RWPE2 (cell line): ENCODE data around the gene ARHGAP27.

Experiments used
- ATAC-seq: fragments of 200-7000 bp; cut with Tn5 transposase; 3 replicates; pipeline ENCODE4 v1.9.1; 2021; ENCODE audit warnings: low read depth
- DNase-seq: peaks from one replicate; pipeline ENCODE4 v3.0.0-alpha.2; 2020; ENCODE audit warnings: low spot score
- H3K27ac ChIP-seq: fragments of 450-650 bp; 2 replicates; pipeline ENCODE4 v1.5.1; 2017; ENCODE audit warnings: mild to moderate bottlenecking; ENCODE audit not compliant: poor library complexity, severe bottlenecking
- H3K27me3 ChIP-seq: fragments of 250-450 bp; sonication (Bioruptor Pico); 2 replicates; pipeline ENCODE4 v1.5.1; 2021; ENCODE audit warnings: mild to moderate bottlenecking, moderate library complexity; ENCODE audit not compliant: insufficient read depth, poor library complexity, severe bottlenecking
- H3K36me3 ChIP-seq: fragments of 250-450 bp; sonication (Bioruptor Pico); 2 replicates; pipeline ENCODE4 v1.5.1; 2020; ENCODE audit warnings: low read depth, mild to moderate bottlenecking, moderate library complexity
- H3K4me1 ChIP-seq: fragments of 250-450 bp; sonication (Bioruptor Pico); 2 replicates; pipeline ENCODE4 v1.5.1; 2021; ENCODE audit warnings: mild to moderate bottlenecking, moderate library complexity; ENCODE audit not compliant: insufficient read depth, poor library complexity, severe bottlenecking
- H3K4me3 ChIP-seq: fragments of 250-450 bp; sonication (Bioruptor Pico); 2 replicates; pipeline ENCODE4 v1.5.1; 2021; ENCODE audit warnings: mild to moderate bottlenecking, moderate library complexity; ENCODE audit not compliant: severe bottlenecking
- H3K9me3 ChIP-seq: fragments of 250-450 bp; sonication (Bioruptor Pico); 2 replicates; pipeline ENCODE4 v1.5.1; 2021; ENCODE audit warnings: mild to moderate bottlenecking, moderate library complexity; ENCODE audit not compliant: severe bottlenecking
- TF ChIP-seq, protein P1 (sequence below): fragments of 450-650 bp; IDR thresholded peaks from one replicate; pipeline ENCODE4 v1.5.1; 2017; ENCODE audit warnings: mild to moderate bottlenecking, moderate library complexity; ENCODE audit not compliant: poor library complexity, severe bottlenecking

Gene ARHGAP27

DNA sequence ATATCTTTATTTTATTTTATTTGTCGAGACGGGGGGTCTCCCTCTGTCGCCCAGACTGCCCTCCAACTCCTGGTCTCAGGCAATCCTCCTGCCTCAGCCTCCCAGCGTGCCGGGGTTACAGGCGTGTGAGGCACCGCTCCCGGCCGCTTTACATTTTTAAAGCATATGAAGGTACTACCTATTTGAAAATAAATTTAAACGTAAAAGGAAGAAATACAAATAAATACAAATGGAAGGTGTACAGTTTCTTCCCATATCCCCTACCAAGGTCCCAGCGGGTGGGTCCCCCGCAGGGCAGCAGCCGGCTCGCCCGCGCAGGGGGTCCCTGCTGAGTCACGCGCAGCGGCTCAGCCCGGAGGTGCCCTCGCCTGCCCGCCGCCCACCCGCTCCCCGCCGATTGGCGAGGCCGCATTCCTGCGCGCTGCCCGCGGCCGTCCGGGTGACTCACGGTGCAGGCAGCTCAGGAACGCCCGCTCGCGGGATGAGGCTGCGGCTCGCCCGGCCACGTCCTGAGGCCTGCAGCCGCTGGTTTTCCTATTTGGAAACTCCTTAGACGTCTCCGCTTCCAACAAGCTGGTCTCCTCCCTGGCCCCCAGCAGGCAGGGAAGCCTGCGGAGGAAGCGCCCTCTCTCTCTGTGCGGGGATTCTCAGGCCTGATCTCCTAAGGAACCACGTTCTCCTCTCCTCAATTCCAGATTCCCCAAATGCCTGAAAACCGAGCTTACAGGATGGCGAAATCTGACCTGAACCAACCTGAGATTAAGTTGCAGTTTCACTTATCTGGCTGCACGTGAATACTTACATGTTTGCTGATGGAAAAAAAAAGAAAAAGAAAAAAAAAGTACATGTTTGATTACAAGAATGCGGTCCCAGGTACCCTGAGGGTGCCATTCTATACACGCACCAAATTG lies 61.0 kb downstream of the ARHGAP27 start:
- Histone ChIP-seq H3K4me3 (peak overlapping the region; percentile 4), H3K4me1 (peaks cover 24% of the 10 kb centered on the region), H3K9me3 (no peaks in the 10 kb centered on the region), H3K27me3 (no peaks in the 10 kb centered on the region), H3K27ac (peak overlapping the region; percentile 98), H3K36me3 (no peaks in the 10 kb centered on the region)
- TF ChIP-seq, protein P1, sequence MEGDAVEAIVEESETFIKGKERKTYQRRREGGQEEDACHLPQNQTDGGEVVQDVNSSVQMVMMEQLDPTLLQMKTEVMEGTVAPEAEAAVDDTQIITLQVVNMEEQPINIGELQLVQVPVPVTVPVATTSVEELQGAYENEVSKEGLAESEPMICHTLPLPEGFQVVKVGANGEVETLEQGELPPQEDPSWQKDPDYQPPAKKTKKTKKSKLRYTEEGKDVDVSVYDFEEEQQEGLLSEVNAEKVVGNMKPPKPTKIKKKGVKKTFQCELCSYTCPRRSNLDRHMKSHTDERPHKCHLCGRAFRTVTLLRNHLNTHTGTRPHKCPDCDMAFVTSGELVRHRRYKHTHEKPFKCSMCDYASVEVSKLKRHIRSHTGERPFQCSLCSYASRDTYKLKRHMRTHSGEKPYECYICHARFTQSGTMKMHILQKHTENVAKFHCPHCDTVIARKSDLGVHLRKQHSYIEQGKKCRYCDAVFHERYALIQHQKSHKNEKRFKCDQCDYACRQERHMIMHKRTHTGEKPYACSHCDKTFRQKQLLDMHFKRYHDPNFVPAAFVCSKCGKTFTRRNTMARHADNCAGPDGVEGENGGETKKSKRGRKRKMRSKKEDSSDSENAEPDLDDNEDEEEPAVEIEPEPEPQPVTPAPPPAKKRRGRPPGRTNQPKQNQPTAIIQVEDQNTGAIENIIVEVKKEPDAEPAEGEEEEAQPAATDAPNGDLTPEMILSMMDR = peak; percentile 18
- ATAC-seq (peak; percentile 94), DNase-seq (peak; percentile 98)

DNA sequence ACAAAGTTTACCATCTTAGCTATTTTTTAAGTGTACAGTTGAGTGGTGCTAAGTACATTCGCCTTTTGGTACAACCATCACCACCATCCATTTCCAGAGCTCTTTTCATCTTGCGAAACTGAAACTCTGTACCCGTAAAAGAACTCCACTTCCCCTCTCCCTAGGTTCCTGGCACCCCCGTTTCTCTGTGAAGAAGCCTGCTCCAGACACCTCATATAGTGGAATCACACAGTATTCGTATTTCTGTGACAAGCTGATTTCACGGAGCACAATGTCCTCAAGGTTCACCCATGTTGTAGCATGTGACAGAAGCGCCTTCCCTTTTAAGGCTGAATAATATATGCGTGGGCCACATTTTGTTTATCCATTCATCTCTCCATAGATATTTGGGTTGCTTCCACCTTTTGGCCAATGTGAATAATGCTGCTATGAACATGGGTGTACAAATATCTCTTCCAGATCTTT lies 61.7 kb downstream of the ARHGAP27 start:
- DNase-seq (peak; percentile 20), ATAC-seq (peak; percentile 2; the same call in 1 of the 3 replicates)
- no peaks in the 10 kb centered on the region for H3K36me3 ChIP-seq
- no peak overlapping the region for H3K4me3 ChIP-seq
- no peaks in the 10 kb centered on the region for H3K9me3 ChIP-seq
- peaks cover 24% of the 10 kb centered on the region for H3K4me1 ChIP-seq
- H3K27ac ChIP-seq = peak overlapping the region; percentile 98
- TF ChIP-seq, protein P1 = no peak
- H3K27me3 ChIP-seq = no peaks in the 10 kb centered on the region

DNA sequence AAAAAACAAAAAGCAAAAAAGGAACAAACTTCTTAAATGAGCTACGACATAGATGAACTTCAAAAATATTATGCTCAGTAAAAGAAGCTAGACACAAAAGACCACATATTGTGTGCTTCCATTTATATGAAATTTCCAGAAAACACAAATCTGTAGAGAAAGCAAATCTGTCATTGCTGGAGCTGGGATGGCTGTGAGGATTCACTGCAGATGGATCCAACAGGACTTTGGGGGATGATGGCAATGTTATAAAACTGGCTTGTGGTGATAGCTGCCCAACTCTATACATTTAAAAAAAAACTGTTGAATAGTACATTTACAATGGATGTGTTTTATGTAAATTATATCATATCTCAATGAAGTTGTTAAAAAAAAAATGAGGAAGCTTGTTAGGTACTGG lies 63.2 kb downstream of the ARHGAP27 start:
- H3K27me3 ChIP-seq = no peaks in the 10 kb centered on the region
- peak overlapping the region; percentile 98 for H3K27ac ChIP-seq
- no peak overlapping the region for H3K4me3 ChIP-seq
- TF ChIP-seq, protein P1 = no peak
- H3K36me3 ChIP-seq = no peaks in the 10 kb centered on the region
- no peak for DNase-seq
- H3K9me3 ChIP-seq = no peaks in the 10 kb centered on the region
- ATAC-seq = no peak
- peaks cover 24% of the 10 kb centered on the region for H3K4me1 ChIP-seq

DNA sequence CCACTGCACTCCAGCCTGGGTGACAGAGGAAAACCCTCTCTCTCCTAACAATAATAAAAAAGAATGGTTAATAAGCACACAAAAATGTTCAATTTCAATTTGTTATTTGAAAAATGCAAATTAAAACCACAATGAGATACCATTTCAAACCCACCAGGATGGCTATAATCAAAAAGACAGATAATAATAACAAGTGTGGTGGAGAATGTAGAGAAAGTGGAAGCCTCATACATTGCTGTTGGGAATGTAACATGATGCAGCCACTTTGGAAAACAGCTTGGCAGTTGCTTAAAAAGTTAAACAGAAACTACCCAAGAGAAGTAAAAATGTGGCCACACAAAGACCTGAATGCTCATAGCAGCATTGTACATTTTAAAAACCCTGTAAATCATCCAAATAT lies 64.0 kb downstream of the ARHGAP27 start:
- ATAC-seq (no peak), DNase-seq (no peak)
- no peaks in the 10 kb centered on the region for H3K9me3 ChIP-seq
- H3K4me3 ChIP-seq = no peak overlapping the region
- H3K27me3 ChIP-seq = no peaks in the 10 kb centered on the region
- peak overlapping the region; percentile 98 for H3K27ac ChIP-seq
- TF ChIP-seq, protein P1 = no peak
- H3K36me3 ChIP-seq = no peaks in the 10 kb centered on the region
- H3K4me1 ChIP-seq = peaks cover 24% of the 10 kb centered on the region

DNA sequence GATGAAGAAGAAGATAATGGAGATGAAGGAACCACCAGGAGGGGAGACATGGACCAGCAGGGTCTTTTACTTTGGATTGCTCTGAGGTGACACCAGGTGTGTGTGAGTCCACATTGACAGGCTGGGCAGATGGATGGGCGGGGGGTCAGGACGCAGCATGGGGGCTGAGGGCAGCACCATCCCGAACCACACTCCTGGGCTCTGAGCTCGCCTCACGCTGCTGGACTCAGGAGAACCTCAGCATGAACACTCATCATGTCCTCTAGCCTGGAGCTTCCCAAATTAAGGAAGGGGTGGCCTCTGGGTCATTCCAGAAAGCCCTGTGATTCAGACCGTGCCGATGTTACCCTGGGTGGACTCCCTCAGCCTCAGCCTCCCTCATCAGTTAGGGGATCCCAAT lies 65.5 kb downstream of the ARHGAP27 start:
- Histone ChIP-seq H3K27me3 (no peaks in the 10 kb centered on the region), H3K27ac (no peak overlapping the region), H3K9me3 (no peaks in the 10 kb centered on the region), H3K36me3 (no peaks in the 10 kb centered on the region), H3K4me1 (peaks cover 15% of the 10 kb centered on the region), H3K4me3 (no peak overlapping the region)
- ATAC-seq (no peak), DNase-seq (peak; percentile 25)
- TF ChIP-seq, protein P1 = no peak
